HG03571 (cell line): ENCODE data around the gene SLCO2A1.

Experiments used
- ATAC-seq: cut with Tn5 transposase; IDR thresholded peaks from one replicate; pipeline ENCODE4 v1.9.1; 2021; ENCODE audit not compliant: unreplicated experiment

The SLCO2A1 gene

GRCh38 chr3:133934996-133935842 is 94.5 kb downstream of the SLCO2A1 start:
- ATAC-seq, result no peak

DNA sequence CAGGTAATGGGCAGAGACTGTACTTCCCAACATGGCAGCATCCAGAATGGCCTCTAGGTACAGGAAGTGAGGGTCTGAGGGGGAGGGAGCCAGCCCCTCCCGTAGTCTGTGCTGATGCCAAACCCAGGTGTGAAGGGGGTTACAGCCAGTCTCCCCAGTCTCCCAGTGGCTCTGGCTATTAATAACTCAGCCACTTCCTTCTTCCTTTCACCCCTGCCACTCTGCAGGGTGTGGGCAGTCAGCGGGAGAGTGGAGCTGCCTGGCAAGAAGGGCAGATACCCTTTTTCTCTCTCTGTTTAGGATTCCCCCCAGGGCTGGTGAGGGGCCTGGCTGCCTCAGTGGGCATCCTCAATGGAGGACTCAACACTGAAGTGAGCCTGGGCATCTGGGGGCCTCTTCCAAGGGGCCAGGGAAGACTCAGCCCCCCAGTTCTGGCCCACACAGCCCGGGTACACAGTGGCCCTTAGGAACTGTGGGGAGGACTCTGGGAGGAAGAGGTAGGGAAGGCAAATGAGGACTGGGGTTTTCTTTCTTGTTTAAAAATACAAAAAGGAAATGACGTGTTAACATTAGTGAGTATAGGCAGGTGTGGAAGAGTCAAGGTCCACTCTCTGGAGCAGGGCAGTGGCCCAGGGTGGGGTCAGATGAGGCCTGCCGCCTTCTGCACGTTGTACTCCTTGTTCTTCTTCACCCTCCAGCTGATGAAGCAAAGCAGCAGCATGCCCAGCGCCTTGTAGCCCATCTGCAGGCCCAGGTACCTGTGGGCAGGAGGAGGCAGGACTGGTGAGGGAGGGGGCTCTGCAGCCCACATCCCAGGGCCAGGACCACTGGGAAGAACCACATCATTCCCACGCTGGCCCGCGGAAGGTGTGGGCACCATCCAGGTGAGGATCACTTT is 95.4 kb downstream of the SLCO2A1 start:
- no peak for ATAC-seq

- ATAC-seq, result no peak
These were observed 96.4 kb downstream of the SLCO2A1 start for GRCh38 chr3:133933097-133934024.

GRCh38 chr3:133932009-133932408 is 97.7 kb downstream of the SLCO2A1 start:
- no peak for ATAC-seq

DNA sequence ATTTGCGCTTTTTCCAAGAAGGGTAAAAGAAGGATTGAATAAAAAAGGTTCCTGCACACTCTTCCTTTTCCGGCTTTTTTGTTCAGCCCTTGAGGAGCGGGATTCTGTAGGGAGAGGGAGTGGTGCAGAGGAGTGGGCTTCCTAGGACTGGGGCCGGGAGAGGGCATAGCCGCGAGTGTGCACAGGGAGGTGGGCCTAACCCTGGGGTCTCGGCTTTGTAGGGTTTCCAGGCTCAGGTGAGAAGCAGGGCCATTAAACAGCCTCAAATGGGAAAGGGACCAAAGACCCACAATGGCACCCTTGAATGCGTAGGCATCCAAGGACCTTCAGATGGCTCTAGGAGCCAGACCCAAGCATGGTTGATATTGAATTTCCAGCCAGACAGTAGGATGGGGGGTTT is 98.6 kb downstream of the SLCO2A1 start:
- ATAC-seq, result no peak

DNA sequence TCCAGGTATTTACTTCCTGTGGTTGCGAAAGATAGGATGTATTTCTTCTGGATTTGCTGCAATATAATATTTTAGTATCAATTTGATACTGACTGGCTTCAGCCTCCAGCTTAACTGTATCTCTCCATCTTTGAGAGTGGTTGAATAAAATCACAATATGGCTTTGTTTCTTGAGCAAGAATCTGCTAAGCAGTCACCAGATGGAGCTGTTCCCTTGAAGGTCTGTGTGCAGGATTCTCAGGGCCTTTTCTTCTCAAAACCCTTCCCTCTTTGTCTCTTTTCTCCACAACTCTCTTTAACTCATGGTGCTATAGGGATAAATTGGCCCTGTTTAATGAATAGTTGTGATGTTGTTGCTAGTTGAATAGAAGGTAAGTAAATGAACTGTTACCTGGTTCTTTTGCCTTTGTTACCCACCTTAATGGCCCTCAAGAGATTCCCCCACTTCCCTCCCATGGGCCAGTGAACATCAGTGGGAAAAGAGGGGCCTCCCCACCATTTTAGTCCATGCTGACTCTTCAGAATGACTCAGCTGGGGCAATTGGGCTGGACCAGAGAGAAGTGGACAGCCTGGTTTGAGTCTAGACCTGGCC is 99.3 kb downstream of the SLCO2A1 start:
- ATAC-seq, result no peak

GRCh38 chr3:133928903-133929607 is 100.7 kb downstream of the SLCO2A1 start:
- ATAC-seq, result no peak

- ATAC-seq, result no peak
These were observed 101.4 kb downstream of the SLCO2A1 start for GRCh38 chr3:133928136-133928893.

- peak; percentile 73 for ATAC-seq
These were observed 102.1 kb downstream of the SLCO2A1 start for GRCh38 chr3:133927540-133928066.

DNA sequence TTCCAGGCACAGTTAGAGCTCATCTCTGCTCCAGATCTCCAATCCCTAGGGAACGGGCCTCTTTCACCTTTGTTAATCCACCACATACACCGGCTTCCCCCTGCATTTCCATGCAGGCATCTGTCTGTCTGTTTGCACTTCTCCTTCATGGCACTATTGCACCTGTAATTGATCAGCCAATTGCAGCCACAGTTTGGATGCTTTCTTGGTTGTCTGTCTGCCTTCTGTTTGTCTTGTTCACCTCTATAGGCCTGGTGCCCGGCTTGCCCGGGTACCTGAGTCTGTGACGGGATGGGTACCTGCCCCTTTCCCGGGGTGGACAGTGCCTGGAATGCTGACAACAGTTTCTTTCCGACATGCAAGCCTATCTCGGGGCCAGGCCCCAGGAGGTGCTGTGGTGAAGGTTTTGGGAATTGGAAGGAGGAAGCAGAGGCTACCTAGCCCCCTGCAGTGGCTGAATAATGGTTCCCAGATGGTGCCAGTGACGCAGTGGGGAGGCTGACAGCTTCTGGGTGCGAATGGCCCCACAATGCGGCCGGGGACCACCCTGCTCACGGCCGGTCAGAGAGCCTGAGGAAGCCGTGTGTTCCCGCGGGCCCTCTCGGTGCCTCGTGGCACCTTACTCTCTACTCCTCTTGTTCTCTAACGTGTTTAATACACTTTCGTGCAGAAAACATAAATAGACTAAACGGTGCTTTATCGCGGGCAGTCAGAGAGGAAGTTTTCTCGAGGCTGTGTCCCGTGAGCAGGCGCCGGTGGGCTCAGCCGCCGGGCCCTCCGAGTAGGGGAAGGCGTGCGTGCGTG is 102.8 kb downstream of the SLCO2A1 start:
- peak; percentile 12 for ATAC-seq

GRCh38 chr3:133925960-133926735 is 103.6 kb downstream of the SLCO2A1 start:
- ATAC-seq, result no peak

GRCh38 chr3:133924041-133924440 is 105.7 kb downstream of the SLCO2A1 start:
- no peak for ATAC-seq

GRCh38 chr3:133921592-133921991 is 108.1 kb downstream of the SLCO2A1 start:
- ATAC-seq, result no peak

DNA sequence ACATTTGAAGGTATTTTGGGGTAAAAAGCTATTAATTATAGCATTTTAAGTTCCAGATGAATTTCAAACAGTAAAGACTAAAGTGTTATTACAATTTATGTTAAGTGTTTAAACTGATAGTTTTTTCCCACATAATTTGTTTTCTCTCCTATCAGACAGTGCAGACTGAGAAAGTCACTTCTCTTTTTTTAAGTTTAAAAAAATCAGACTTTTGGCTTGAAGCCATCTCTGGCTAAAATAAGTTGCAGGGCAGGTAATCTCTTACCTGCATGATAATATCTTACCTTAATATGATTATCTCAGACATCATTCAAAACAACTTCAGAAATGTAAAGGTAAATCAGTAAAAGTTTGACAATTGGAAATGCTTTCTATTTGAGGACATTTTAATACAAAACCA is 112.6 kb downstream of the SLCO2A1 start:
- ATAC-seq, result no peak

DNA sequence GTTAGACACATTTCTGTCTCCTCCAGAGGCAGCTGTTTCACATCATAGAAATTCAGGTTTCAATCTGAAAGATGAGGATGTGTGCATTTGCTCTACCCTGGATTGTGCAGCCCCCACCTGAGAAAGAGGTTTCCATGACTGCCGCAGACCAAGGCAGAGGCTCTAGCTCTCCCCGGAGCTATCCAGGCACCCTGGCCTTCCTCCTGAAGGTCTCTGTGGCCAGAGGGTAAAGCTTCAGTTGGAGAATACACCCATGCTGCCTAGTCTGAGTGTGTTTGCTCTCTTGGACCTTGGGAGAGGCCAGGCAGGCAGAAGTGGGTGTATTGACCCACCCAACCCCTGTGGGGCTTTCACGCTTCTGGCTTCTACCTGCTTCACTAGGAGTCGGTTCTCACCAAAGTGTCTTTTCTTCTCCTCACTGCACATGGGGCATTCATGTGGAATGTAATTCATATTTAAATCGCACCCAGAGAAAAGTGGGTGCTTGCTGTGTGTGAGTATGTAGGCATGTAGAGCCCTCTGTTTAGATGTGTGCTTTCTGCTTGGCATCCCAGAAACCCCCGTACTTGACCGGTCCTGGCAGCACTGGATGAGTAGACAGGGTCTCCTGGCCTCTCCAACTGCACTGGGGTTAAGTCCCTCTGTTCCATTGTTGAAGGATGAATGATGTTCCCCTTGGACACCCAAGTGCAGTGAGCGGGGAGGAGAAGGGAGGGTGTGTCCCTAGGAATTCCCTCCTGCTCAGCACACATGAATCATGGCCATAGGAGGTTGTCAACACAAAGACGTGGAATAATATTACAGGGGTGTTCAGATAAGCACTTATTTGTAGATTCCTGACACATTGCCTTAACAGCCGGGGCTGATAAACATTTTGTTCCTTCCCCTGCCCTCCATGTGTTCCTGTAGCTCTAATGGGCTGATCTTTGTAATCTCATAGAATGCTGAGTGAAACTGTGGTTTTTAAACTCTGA is 113.8 kb downstream of the SLCO2A1 start:
- no peak for ATAC-seq
